ENCODE measurements around the gene LSM6.

The LSM6 gene

GRCh38 chr4:146161243-146161642, 14.3 kb upstream of the LSM6 start:
- Histone ChIP-seq H3K27me3 (ENCODE audit: control insufficient read depth in 1 of 2, insufficient read depth in 1 of 2, low read length in 2 of 2) (no peaks in the 10 kb centered on the region), H3K4me1 (ENCODE audit: control insufficient read depth, insufficient read depth, low read depth, low read length) (no peaks in the 10 kb centered on the region), H2BK12ac (ENCODE audit: low read length in 2 of 2) (no peak overlapping the region), H4K91ac (ENCODE audit: low read length) (no peak overlapping the region), H3K14ac (ENCODE audit: low read length in 2 of 2) (no peak overlapping the region), H2BK120ac (ENCODE audit: low read depth, low read length) (no peak overlapping the region), H2BK5ac (ENCODE audit: low read depth, low read length, poor library complexity, severe bottlenecking) (no peak overlapping the region), H2AK5ac (ENCODE audit: low read length, severe bottlenecking) (no peak overlapping the region), H3K9ac (ENCODE audit: low read length) (no peak overlapping the region), H3K36me3 (ENCODE audit: control insufficient read depth in 1 of 2, insufficient read depth in 2 of 2, low read depth in 1 of 2, low read length in 2 of 2) (no peaks in the 10 kb centered on the region), H3K23ac (ENCODE audit: low read length in 2 of 2) (no peak overlapping the region), H2AFZ (ENCODE audit: low read depth, low read length) (no peak overlapping the region), H3K79me1 (replicated peaks; ENCODE audit: low read length, poor library complexity, severe bottlenecking) (no peaks in the 10 kb centered on the region), H2BK15ac (ENCODE audit: low read depth, poor library complexity, severe bottlenecking) (no peak overlapping the region), H3K18ac (ENCODE audit: low read depth in 1 of 2, low read length in 2 of 2) (no peak overlapping the region), H3K4me3 (ENCODE audit: insufficient read depth in 1 of 2, low read depth in 1 of 2, low read length in 2 of 2) (no peak overlapping the region), H3K4me2 (ENCODE audit: low read length, poor library complexity, severe bottlenecking) (no peak overlapping the region), H3K27ac (ENCODE audit: low read length, poor library complexity, severe bottlenecking) (no peak overlapping the region), H4K8ac (ENCODE audit: low read length) (no peak overlapping the region), H3K4ac (ENCODE audit: low read depth in 1 of 2, low read length in 2 of 2) (no peak overlapping the region), H3K9me3 (ENCODE audit: control insufficient read depth, low read length) (peaks cover 25% of the 10 kb centered on the region)
- no peak for DNase-seq

- Histone ChIP-seq H3K27ac (ENCODE audit: low read length, poor library complexity, severe bottlenecking) (no peak overlapping the region), H2AK5ac (ENCODE audit: low read length, severe bottlenecking) (no peak overlapping the region), H3K9ac (ENCODE audit: low read length) (no peak overlapping the region), H3K23ac (ENCODE audit: low read length in 2 of 2) (no peak overlapping the region), H3K79me1 (replicated peaks; ENCODE audit: low read length, poor library complexity, severe bottlenecking) (no peaks in the 10 kb centered on the region), H2AFZ (ENCODE audit: low read depth, low read length) (no peak overlapping the region), H2BK15ac (ENCODE audit: low read depth, poor library complexity, severe bottlenecking) (no peak overlapping the region), H4K91ac (ENCODE audit: low read length) (no peak overlapping the region), H3K4ac (ENCODE audit: low read depth in 1 of 2, low read length in 2 of 2) (no peak overlapping the region), H3K4me3 (ENCODE audit: insufficient read depth in 1 of 2, low read depth in 1 of 2, low read length in 2 of 2) (no peak overlapping the region), H2BK5ac (ENCODE audit: low read depth, low read length, poor library complexity, severe bottlenecking) (no peak overlapping the region), H2BK12ac (ENCODE audit: low read length in 2 of 2) (no peak overlapping the region), H3K9me3 (ENCODE audit: control insufficient read depth, low read length) (peaks cover 6% of the 10 kb centered on the region), H3K4me1 (ENCODE audit: control insufficient read depth, insufficient read depth, low read depth, low read length) (no peaks in the 10 kb centered on the region), H3K36me3 (ENCODE audit: control insufficient read depth in 1 of 2, insufficient read depth in 2 of 2, low read depth in 1 of 2, low read length in 2 of 2) (no peaks in the 10 kb centered on the region), H3K14ac (ENCODE audit: low read length in 2 of 2) (no peak overlapping the region), H2BK120ac (ENCODE audit: low read depth, low read length) (no peak overlapping the region), H3K4me2 (ENCODE audit: low read length, poor library complexity, severe bottlenecking) (no peak overlapping the region), H4K8ac (ENCODE audit: low read length) (no peak overlapping the region), H3K18ac (ENCODE audit: low read depth in 1 of 2, low read length in 2 of 2) (no peak overlapping the region), H3K27me3 (ENCODE audit: control insufficient read depth in 1 of 2, insufficient read depth in 1 of 2, low read length in 2 of 2) (no peaks in the 10 kb centered on the region)
- no CpG with 5 or more reads among the region's 1 CpG for WGBS
- no peak for DNase-seq
Observed at GRCh38 chr4:146165221-146165620, 10.3 kb upstream of the LSM6 start.

GRCh38 chr4:146165840-146166239, 9.7 kb upstream of the LSM6 start:
- DNase-seq: peak; percentile 23
- Histone ChIP-seq H3K36me3 (ENCODE audit: control insufficient read depth in 1 of 2, insufficient read depth in 2 of 2, low read depth in 1 of 2, low read length in 2 of 2) (no peaks in the 10 kb centered on the region), H2BK120ac (ENCODE audit: low read depth, low read length) (no peak overlapping the region), H3K4me1 (ENCODE audit: control insufficient read depth, insufficient read depth, low read depth, low read length) (no peaks in the 10 kb centered on the region), H3K4me3 (ENCODE audit: insufficient read depth in 1 of 2, low read depth in 1 of 2, low read length in 2 of 2) (no peak overlapping the region), H4K91ac (ENCODE audit: low read length) (no peak overlapping the region), H2BK12ac (ENCODE audit: low read length in 2 of 2) (no peak overlapping the region), H3K23ac (ENCODE audit: low read length in 2 of 2) (no peak overlapping the region), H2AFZ (ENCODE audit: low read depth, low read length) (no peak overlapping the region), H3K18ac (ENCODE audit: low read depth in 1 of 2, low read length in 2 of 2) (no peak overlapping the region), H3K9me3 (ENCODE audit: control insufficient read depth, low read length) (peaks cover 6% of the 10 kb centered on the region), H2AK5ac (ENCODE audit: low read length, severe bottlenecking) (no peak overlapping the region), H2BK15ac (ENCODE audit: low read depth, poor library complexity, severe bottlenecking) (no peak overlapping the region), H3K4me2 (ENCODE audit: low read length, poor library complexity, severe bottlenecking) (no peak overlapping the region), H3K9ac (ENCODE audit: low read length) (no peak overlapping the region), H3K27ac (ENCODE audit: low read length, poor library complexity, severe bottlenecking) (no peak overlapping the region), H3K27me3 (ENCODE audit: control insufficient read depth in 1 of 2, insufficient read depth in 1 of 2, low read length in 2 of 2) (no peaks in the 10 kb centered on the region), H3K79me1 (replicated peaks; ENCODE audit: low read length, poor library complexity, severe bottlenecking) (no peaks in the 10 kb centered on the region), H3K4ac (ENCODE audit: low read depth in 1 of 2, low read length in 2 of 2) (no peak overlapping the region), H4K8ac (ENCODE audit: low read length) (no peak overlapping the region), H3K14ac (ENCODE audit: low read length in 2 of 2) (no peak overlapping the region), H2BK5ac (ENCODE audit: low read depth, low read length, poor library complexity, severe bottlenecking) (no peak overlapping the region)

DNA sequence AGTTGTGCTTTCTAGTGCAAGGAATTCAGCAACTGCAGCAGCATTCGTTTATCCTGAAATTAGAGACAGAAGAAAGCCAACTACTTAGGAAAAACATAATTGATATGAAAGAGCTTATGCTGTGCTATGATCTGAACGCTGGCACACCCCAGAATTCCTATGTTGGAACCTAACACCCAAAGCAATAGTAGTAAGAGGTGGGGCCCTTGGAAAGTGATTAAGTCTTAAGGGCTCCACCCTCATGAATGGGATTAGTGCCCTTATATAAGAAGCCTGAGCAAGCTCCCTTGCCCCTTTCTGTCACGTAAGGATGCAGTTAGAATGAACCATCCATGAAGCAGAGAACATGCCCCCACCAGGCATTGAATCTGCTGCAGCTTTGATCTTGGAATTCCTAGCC, 5.4 kb upstream of the LSM6 start:
- Histone ChIP-seq H2BK5ac (ENCODE audit: low read depth, low read length, poor library complexity, severe bottlenecking) (no peak overlapping the region), H3K36me3 (ENCODE audit: control insufficient read depth in 1 of 2, insufficient read depth in 2 of 2, low read depth in 1 of 2, low read length in 2 of 2) (no peaks in the 10 kb centered on the region), H2AK5ac (ENCODE audit: low read length, severe bottlenecking) (no peak overlapping the region), H3K9ac (ENCODE audit: low read length) (no peak overlapping the region), H3K18ac (ENCODE audit: low read depth in 1 of 2, low read length in 2 of 2) (no peak overlapping the region), H4K8ac (ENCODE audit: low read length) (no peak overlapping the region), H3K23ac (ENCODE audit: low read length in 2 of 2) (no peak overlapping the region), H3K4me2 (ENCODE audit: low read length, poor library complexity, severe bottlenecking) (no peak overlapping the region), H2BK15ac (ENCODE audit: low read depth, poor library complexity, severe bottlenecking) (no peak overlapping the region), H3K9me3 (ENCODE audit: control insufficient read depth, low read length) (no peaks in the 10 kb centered on the region), H3K27me3 (ENCODE audit: control insufficient read depth in 1 of 2, insufficient read depth in 1 of 2, low read length in 2 of 2) (no peaks in the 10 kb centered on the region), H3K14ac (ENCODE audit: low read length in 2 of 2) (no peak overlapping the region), H3K27ac (ENCODE audit: low read length, poor library complexity, severe bottlenecking) (no peak overlapping the region), H4K91ac (ENCODE audit: low read length) (no peak overlapping the region), H3K4ac (ENCODE audit: low read depth in 1 of 2, low read length in 2 of 2) (no peak overlapping the region), H3K4me1 (ENCODE audit: control insufficient read depth, insufficient read depth, low read depth, low read length) (no peaks in the 10 kb centered on the region), H2BK12ac (ENCODE audit: low read length in 2 of 2) (no peak overlapping the region), H2AFZ (ENCODE audit: low read depth, low read length) (no peak overlapping the region), H2BK120ac (ENCODE audit: low read depth, low read length) (no peak overlapping the region), H3K4me3 (ENCODE audit: insufficient read depth in 1 of 2, low read depth in 1 of 2, low read length in 2 of 2) (no peak overlapping the region), H3K79me1 (replicated peaks; ENCODE audit: low read length, poor library complexity, severe bottlenecking) (no peaks in the 10 kb centered on the region)
- 82% methylated on average over 3 of the region's 3 CpGs for WGBS
- no peak for DNase-seq

Measured in mesenchymal stem cell (in vitro differentiated cells and primary cell).